Rectal smooth muscle tissue (tissue), 1 donor: ENCODE results near the gene TLR6.

ENCODE experiments used
- H3K27ac ChIP-seq: one replicate; pipeline ENCODE4 v1.7.0; 2013; ENCODE audit warnings: low read depth, low read length, inconsistent platforms
- H3K27me3 ChIP-seq: one replicate; pipeline ENCODE4 v1.7.0; 2013; ENCODE audit warnings: low read length; ENCODE audit not compliant: control insufficient read depth, insufficient read depth
- H3K36me3 ChIP-seq: one replicate; pipeline ENCODE4 v1.7.0; 2013; ENCODE audit warnings: low read length; ENCODE audit not compliant: control insufficient read depth, insufficient read depth
- H3K4me1 ChIP-seq: one replicate; pipeline ENCODE4 v1.7.0; 2013; ENCODE audit warnings: low read length; ENCODE audit not compliant: control insufficient read depth, insufficient read depth
- H3K4me3 ChIP-seq: one replicate; pipeline ENCODE4 v1.7.0; 2013; ENCODE audit warnings: low read length
- H3K9ac ChIP-seq: one replicate; pipeline ENCODE4 v1.7.0; 2013; ENCODE audit warnings: low read length

TLR6 gene

GRCh38 chr4:38832206-38832605, 24.4 kb downstream of the TLR6 start:
- Histone ChIP-seq H3K4me1 (no peaks in the 10 kb centered on the region), H3K36me3 (no peaks in the 10 kb centered on the region), H3K4me3 (no peak overlapping the region), H3K9ac (no peak overlapping the region), H3K27ac (no peak overlapping the region), H3K27me3 (no peaks in the 10 kb centered on the region)

DNA sequence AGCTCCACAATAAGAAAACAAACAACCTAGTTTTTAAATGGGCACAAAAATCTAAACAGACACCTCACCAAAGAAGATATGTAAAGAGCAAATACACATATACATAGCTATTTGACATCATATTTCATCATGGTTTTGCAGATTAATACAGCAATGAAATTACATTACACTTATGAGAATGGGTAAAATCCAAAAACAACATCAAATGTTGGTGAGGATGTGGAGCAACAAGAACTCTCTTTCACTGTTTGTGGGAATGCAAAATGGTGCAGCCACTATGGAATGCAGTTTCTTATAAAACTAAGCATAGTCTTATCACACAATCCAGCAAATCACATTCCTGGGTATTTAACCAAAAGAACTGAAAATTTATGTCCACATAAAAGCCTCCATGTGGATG, 25.0 kb downstream of the TLR6 start:
- Histone ChIP-seq H3K36me3 (no peaks in the 10 kb centered on the region), H3K27ac (no peak overlapping the region), H3K27me3 (no peaks in the 10 kb centered on the region), H3K4me1 (no peaks in the 10 kb centered on the region), H3K9ac (no peak overlapping the region), H3K4me3 (no peak overlapping the region)

GRCh38 chr4:38829237-38829636, 27.4 kb downstream of the TLR6 start:
- H3K36me3 ChIP-seq = no peaks in the 10 kb centered on the region
- H3K27ac ChIP-seq = no peak overlapping the region
- H3K4me3 ChIP-seq = no peak overlapping the region
- no peaks in the 10 kb centered on the region for H3K27me3 ChIP-seq
- no peak overlapping the region for H3K9ac ChIP-seq
- H3K4me1 ChIP-seq = no peaks in the 10 kb centered on the region

GRCh38 chr4:38823766-38824165, 32.9 kb downstream of the TLR6 start:
- Histone ChIP-seq H3K27me3 (no peaks in the 10 kb centered on the region), H3K4me3 (no peak overlapping the region), H3K27ac (no peak overlapping the region), H3K9ac (no peak overlapping the region), H3K36me3 (no peaks in the 10 kb centered on the region), H3K4me1 (no peaks in the 10 kb centered on the region)

DNA sequence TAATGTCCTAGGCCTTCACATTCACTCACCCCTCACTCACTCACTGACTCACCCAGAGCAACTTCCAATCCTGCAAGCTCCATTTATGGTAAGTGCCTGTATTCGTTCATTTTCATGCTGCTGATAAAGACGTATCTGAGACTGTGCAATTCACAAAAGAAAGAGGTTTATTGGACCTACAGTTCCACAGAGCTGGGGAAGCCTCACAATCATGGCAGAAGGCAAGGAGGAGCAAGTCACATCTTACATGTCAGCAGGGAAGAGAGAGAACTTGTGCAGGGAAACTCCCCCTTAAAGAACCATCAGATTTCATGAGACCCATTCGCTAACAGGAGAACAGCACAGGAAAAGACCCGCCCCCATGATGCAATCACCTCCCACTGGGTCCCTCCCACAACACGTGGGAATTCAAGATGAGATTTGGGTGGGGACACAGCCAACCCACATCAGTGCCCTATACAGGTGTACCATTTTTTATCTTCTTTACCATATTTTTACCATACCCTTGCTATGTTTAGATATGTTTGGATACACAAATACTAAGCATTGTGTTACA, 33.8 kb downstream of the TLR6 start:
- Histone ChIP-seq H3K4me1 (no peaks in the 10 kb centered on the region), H3K4me3 (no peak overlapping the region), H3K27me3 (no peaks in the 10 kb centered on the region), H3K36me3 (no peaks in the 10 kb centered on the region), H3K9ac (no peak overlapping the region), H3K27ac (no peak overlapping the region)

GRCh38 chr4:38821739-38822138, 34.9 kb downstream of the TLR6 start:
- Histone ChIP-seq H3K4me3 (no peak overlapping the region), H3K36me3 (no peaks in the 10 kb centered on the region), H3K4me1 (no peaks in the 10 kb centered on the region), H3K9ac (no peak overlapping the region), H3K27me3 (no peaks in the 10 kb centered on the region), H3K27ac (no peak overlapping the region)

DNA sequence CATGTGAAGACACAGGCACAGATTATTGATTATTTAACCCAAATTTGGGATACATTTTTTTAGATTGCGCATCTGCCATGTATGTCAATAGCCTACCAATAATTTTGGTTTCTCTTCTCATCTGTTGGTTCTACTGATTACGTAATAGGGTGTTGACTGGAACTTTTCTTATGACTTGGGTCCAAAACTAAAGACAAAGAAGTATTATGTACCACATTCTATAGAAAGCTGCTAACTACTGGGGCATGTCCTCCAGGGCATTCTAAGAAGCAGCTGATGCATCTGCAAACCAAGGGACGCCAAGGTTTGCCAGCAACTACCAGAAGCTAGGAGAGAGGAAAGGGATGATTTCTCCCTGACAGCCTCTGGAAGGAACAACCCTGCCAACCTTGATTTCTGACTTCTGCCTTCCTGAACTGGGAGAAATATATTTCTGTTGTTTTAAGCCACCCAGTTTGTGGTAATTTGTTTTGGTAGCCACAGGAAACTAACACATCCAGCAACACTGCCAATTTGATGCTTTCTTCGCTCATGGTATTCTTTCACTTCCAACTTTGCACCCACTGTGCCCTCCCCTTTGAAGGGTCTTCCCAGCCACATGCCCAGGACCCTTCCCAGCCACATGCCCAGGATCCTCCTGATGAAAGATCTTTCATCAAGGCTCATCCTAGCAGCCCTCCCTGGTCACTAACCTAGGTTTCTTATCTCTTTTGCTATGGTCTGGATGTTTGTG, 36.1 kb downstream of the TLR6 start:
- no peak overlapping the region for H3K4me3 ChIP-seq
- H3K9ac ChIP-seq = no peak overlapping the region
- no peaks in the 10 kb centered on the region for H3K36me3 ChIP-seq
- H3K4me1 ChIP-seq = no peaks in the 10 kb centered on the region
- H3K27me3 ChIP-seq = no peaks in the 10 kb centered on the region
- H3K27ac ChIP-seq = no peak overlapping the region

DNA sequence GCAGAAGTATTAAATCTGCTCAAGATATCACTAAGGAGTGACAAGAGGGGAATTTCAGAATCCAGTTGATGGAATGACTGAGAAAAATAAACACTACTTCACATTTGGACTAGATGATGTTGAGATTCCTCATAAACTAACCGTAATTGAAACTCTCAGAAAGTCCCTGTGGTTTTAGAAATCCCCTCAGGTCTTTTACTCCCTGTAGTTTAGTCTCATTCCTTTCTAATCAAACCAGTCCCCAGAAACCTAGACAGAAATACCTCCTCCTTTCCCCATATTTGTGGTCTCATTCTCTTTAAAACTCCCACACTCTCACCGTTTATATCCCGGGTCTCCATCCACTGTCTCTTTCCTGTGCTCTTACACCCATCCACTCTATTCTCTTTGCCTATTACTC, 37.0 kb downstream of the TLR6 start:
- H3K4me3 ChIP-seq = no peak overlapping the region
- H3K27ac ChIP-seq = no peak overlapping the region
- no peaks in the 10 kb centered on the region for H3K36me3 ChIP-seq
- peaks cover 2% of the 10 kb centered on the region for H3K27me3 ChIP-seq
- H3K4me1 ChIP-seq = no peaks in the 10 kb centered on the region
- H3K9ac ChIP-seq = no peak overlapping the region

GRCh38 chr4:38818441-38818976, 38.1 kb downstream of the TLR6 start:
- H3K27ac ChIP-seq = no peak overlapping the region

GRCh38 chr4:38815885-38816782, 40.5 kb downstream of the TLR6 start:
- Histone ChIP-seq H3K27ac (no peak overlapping the region), H3K4me3 (no peak overlapping the region), H3K4me1 (no peaks in the 10 kb centered on the region), H3K27me3 (peaks cover 2% of the 10 kb centered on the region), H3K36me3 (no peaks in the 10 kb centered on the region), H3K9ac (no peak overlapping the region)

More at GRCh38 chr4:38818441-38818976, 38.1 kb downstream of the TLR6 start:
- Histone ChIP-seq H3K27me3 (peaks cover 2% of the 10 kb centered on the region), H3K4me3 (no peak overlapping the region), H3K9ac (no peak overlapping the region), H3K36me3 (no peaks in the 10 kb centered on the region), H3K4me1 (no peaks in the 10 kb centered on the region)

GRCh38 chr4:38814386-38814785, 42.2 kb downstream of the TLR6 start:
- H3K36me3 ChIP-seq = no peaks in the 10 kb centered on the region
- H3K4me3 ChIP-seq = no peak overlapping the region
- H3K4me1 ChIP-seq = no peaks in the 10 kb centered on the region
- H3K27me3 ChIP-seq = peaks cover 2% of the 10 kb centered on the region
- no peak overlapping the region for H3K27ac ChIP-seq
- no peak overlapping the region for H3K9ac ChIP-seq

GRCh38 chr4:38811297-38811696, 45.3 kb downstream of the TLR6 start:
- no peaks in the 10 kb centered on the region for H3K4me1 ChIP-seq
- peaks cover 2% of the 10 kb centered on the region for H3K27me3 ChIP-seq
- H3K9ac ChIP-seq = no peak overlapping the region
- H3K27ac ChIP-seq = no peak overlapping the region
- no peaks in the 10 kb centered on the region for H3K36me3 ChIP-seq
- no peak overlapping the region for H3K4me3 ChIP-seq
